H9 (cell line): ENCODE measurements around the gene CCDC157. TPM values are rescaled to one million over a fixed set of nuclear protein-coding genes. Genes with fewer than 3 reads are reported as not detected.

Experiments used
- DNase-seq: peaks from one replicate; pipeline ENCODE4 v3.0.0-alpha.2; 2017
- H2AFZ ChIP-seq: one replicate; pipeline ENCODE4 v1.6.1; 2013; ENCODE audit warnings: mild to moderate bottlenecking, low read length, control low read depth, moderate library complexity
- H2AK5ac ChIP-seq: 2 replicates; pipeline ENCODE4 v1.6.1; 2013; ENCODE audit warnings: low read length, control low read depth, mixed read lengths; ENCODE audit not compliant: insufficient read length
- H2BK120ac ChIP-seq: one replicate; pipeline ENCODE4 v1.6.1; 2013; ENCODE audit warnings: low read depth, mild to moderate bottlenecking, low read length, control low read depth, inconsistent platforms; ENCODE audit not compliant: poor library complexity, severe bottlenecking
- H2BK12ac ChIP-seq: 2 replicates; pipeline ENCODE4 v1.6.1; 2013; ENCODE audit warnings: low read length, control low read depth, mixed read lengths, low read depth; ENCODE audit not compliant: insufficient read length
- H2BK15ac ChIP-seq: 2 replicates; pipeline ENCODE4 v1.6.1; 2013; ENCODE audit warnings: low read depth, low read length, control low read depth
- H2BK20ac ChIP-seq: one replicate; pipeline ENCODE4 v1.6.1; 2013; ENCODE audit warnings: low read depth, mild to moderate bottlenecking, low read length, control low read depth, inconsistent platforms; ENCODE audit not compliant: poor library complexity, severe bottlenecking
- H2BK5ac ChIP-seq: 2 replicates; pipeline ENCODE4 v1.6.1; 2013; ENCODE audit warnings: low read length, control low read depth, mixed read lengths; ENCODE audit not compliant: insufficient read length
- H3K14ac ChIP-seq: 2 replicates; pipeline ENCODE4 v1.6.1; 2013; ENCODE audit warnings: low read length, control low read depth; ENCODE audit not compliant: insufficient read depth
- H3K18ac ChIP-seq: 2 replicates; pipeline ENCODE4 v1.6.1; 2013; ENCODE audit warnings: low read depth, mild to moderate bottlenecking, mixed read lengths, low read length, control low read depth; ENCODE audit not compliant: insufficient read length
- H3K23ac ChIP-seq: 2 replicates; pipeline ENCODE4 v1.6.1; 2013; ENCODE audit warnings: low read length, control low read depth, mixed read lengths, low read depth; ENCODE audit not compliant: insufficient read length
- H3K23me2 ChIP-seq: 2 replicates; pipeline ENCODE4 v1.6.1; 2013; ENCODE audit warnings: low read depth, mild to moderate bottlenecking, mixed read lengths, low read length, control low read depth; ENCODE audit not compliant: insufficient read length, poor library complexity, severe bottlenecking
- H3K27ac ChIP-seq: 2 replicates; pipeline ENCODE4 v1.5.1; 2013; ENCODE audit warnings: low read length, control low read depth, mixed read lengths, low read depth; ENCODE audit not compliant: insufficient read length
- H3K27me3 ChIP-seq: 2 replicates; pipeline ENCODE4 v1.6.1; 2013; ENCODE audit warnings: low read length, control low read depth, inconsistent platforms; ENCODE audit not compliant: insufficient read depth
- H3K4ac ChIP-seq: 2 replicates; pipeline ENCODE4 v1.6.1; 2013; ENCODE audit warnings: low read depth, mild to moderate bottlenecking, control low read depth, inconsistent platforms, low read length, moderate library complexity
- H3K4me1 ChIP-seq: 2 replicates; pipeline ENCODE4 v1.6.1; 2013; ENCODE audit warnings: low read length, control low read depth, inconsistent platforms; ENCODE audit not compliant: insufficient read depth
- H3K4me2 ChIP-seq: 2 replicates; pipeline ENCODE4 v1.6.1; 2013; ENCODE audit warnings: low read length, control low read depth, mixed read lengths; ENCODE audit not compliant: insufficient read length, insufficient read depth
- H3K56ac ChIP-seq: 2 replicates; pipeline ENCODE4 v1.6.1; 2013; ENCODE audit warnings: low read depth, mild to moderate bottlenecking, mixed read lengths, low read length, control low read depth; ENCODE audit not compliant: insufficient read length
- H3K79me1 ChIP-seq: 2 replicates; pipeline ENCODE4 v1.6.1; 2013; ENCODE audit warnings: low read depth, mild to moderate bottlenecking, moderate library complexity, low read length, control low read depth, inconsistent platforms; ENCODE audit not compliant: insufficient read depth, poor library complexity, severe bottlenecking
- H3K79me2 ChIP-seq: 2 replicates; pipeline ENCODE4 v1.6.1; 2013; ENCODE audit warnings: low read length, control low read depth, inconsistent platforms; ENCODE audit not compliant: insufficient read depth
- H3K9ac ChIP-seq: 2 replicates; pipeline ENCODE4 v1.6.1; 2013; ENCODE audit warnings: low read length, control low read depth, mixed read lengths; ENCODE audit not compliant: insufficient read length; ENCODE audit errors: extremely low read depth
- H3K9me3 ChIP-seq: one replicate; pipeline ENCODE4 v1.6.1; 2013; ENCODE audit warnings: low read depth, low read length, inconsistent platforms; ENCODE audit not compliant: control insufficient read depth
- H3T11ph ChIP-seq: one replicate; pipeline ENCODE4 v1.6.1; 2013; ENCODE audit warnings: mild to moderate bottlenecking, low read length, control low read depth, inconsistent platforms
- H4K20me1 ChIP-seq: one replicate; pipeline ENCODE4 v1.6.1; 2013; ENCODE audit not compliant: control insufficient read depth, insufficient read length, insufficient read depth
- H4K5ac ChIP-seq: 2 replicates; pipeline ENCODE4 v1.6.1; 2013; ENCODE audit warnings: low read depth, mild to moderate bottlenecking, mixed read lengths, low read length, control low read depth; ENCODE audit not compliant: insufficient read length
- H4K8ac ChIP-seq: replicated peaks from 2 replicates; pipeline ENCODE4 v1.6.1; 2013; ENCODE audit warnings: low read length, control low read depth, mixed read lengths, low read depth; ENCODE audit not compliant: insufficient read length
- H4K91ac ChIP-seq: 2 replicates; pipeline ENCODE4 v1.6.1; 2013; ENCODE audit warnings: low read depth, mild to moderate bottlenecking, moderate library complexity, mixed read lengths, low read length, control low read depth; ENCODE audit not compliant: insufficient read length
- H3K27ac Mint-ChIP-seq, 3 experiments: 2 replicates in 2 of 3; 3 replicates in 1 of 3; pipeline ENCODE4 v1.8.0; 2020 to 2021; ENCODE audit warnings: mixed read lengths in 3 of 3, mild to moderate bottlenecking in 1 of 3, moderate library complexity in 1 of 3
- H3K27me3 Mint-ChIP-seq: 2 replicates; pipeline ENCODE4 v1.8.0; 2021; ENCODE audit warnings: low read depth, mild to moderate bottlenecking, moderate library complexity, mixed read lengths
- H3K36me3 Mint-ChIP-seq, 3 experiments: 2 replicates in 2 of 3; 3 replicates in 1 of 3; pipeline ENCODE4 v1.8.0; 2020 to 2021; ENCODE audit warnings: low read depth in 3 of 3, mixed read lengths in 3 of 3; ENCODE audit not compliant: insufficient read depth in 1 of 3
- H3K4me1 Mint-ChIP-seq, 2 experiments: 2 replicates each; pipeline ENCODE4 v1.8.0; 2020; ENCODE audit warnings: mixed read lengths in 2 of 2
- H3K4me3 Mint-ChIP-seq, 2 experiments: 2 replicates in 1 of 2; 3 replicates in 1 of 2; pipeline ENCODE4 v1.8.0; 2020 to 2021; ENCODE audit warnings: mild to moderate bottlenecking in 2 of 2, mixed read lengths in 2 of 2, moderate library complexity in 1 of 2
- H3K9me3 Mint-ChIP-seq, 2 experiments: 2 replicates in 1 of 2; 3 replicates in 1 of 2; pipeline ENCODE4 v1.8.0; 2020; ENCODE audit warnings: mild to moderate bottlenecking in 2 of 2, mixed read lengths in 2 of 2, moderate library complexity in 1 of 2
- whole genome bisulfite sequencing: extraction: QIAGEN DNeasy Blood & Tissue Kit; methylation state at CpG from one replicate; pipeline ENCODE4 v1.1.7; 2013; ENCODE audit warnings: missing lambda C conversion rate, low lambda C conversion rate, mixed read lengths; ENCODE audit not compliant: insufficient read length; ENCODE audit errors: extremely low coverage; 5-methylcytosine and 5-hydroxymethylcytosine counted together
- total RNA-seq: library from RNA; stranded (reverse); gene quantifications from 2 replicates; pipeline ENCODE4 v1.2.1, GENCODE V29; 2021
- TF ChIP-seq, protein P1 (sequence below): fragments of 200-600 bp; sonication (generic); conservative IDR thresholded peaks from 3 replicates; pipeline ENCODE4 v1.8.0; 2021; ENCODE audit warnings: antibody characterized with exemption, mild to moderate bottlenecking

CCDC157 gene
- total RNA-seq, 1 experiment from 2014 or later, result 4.3 TPM

DNA sequence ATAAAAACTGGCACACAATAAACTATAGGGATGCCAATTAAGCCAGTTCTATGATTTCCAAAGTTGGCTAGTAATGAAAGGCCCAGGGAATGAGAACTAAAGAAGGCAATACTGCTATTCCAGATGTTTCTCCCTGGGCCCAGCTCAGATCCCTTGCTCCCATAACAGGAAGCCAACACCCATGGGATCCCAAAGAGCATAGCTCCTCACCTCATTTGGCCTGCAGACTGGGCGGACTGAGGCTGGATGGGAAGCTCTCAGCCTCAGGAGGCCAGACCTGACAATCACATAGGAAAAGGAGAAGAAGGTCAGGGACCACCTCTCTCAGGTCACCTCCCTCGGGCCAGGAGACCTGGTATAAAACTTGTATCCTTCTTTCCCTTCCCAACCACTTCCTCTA lies 35.3 kb upstream of the CCDC157 start:
- no peak overlapping the region for H3K4me3 Mint-ChIP-seq
- DNase-seq, result no peak
- no peak overlapping the region for H2BK12ac ChIP-seq
- no peaks in the 10 kb centered on the region for H3K36me3 Mint-ChIP-seq
- no peaks in the 10 kb centered on the region for H3K4me1 ChIP-seq
- H3K9ac ChIP-seq, result no peak overlapping the region
- H3K79me2 ChIP-seq, result no peaks in the 10 kb centered on the region
- no peak overlapping the region for H2BK20ac ChIP-seq
- H3K4ac ChIP-seq, result no peak overlapping the region
- no peak overlapping the region for H4K8ac ChIP-seq
- no peaks in the 10 kb centered on the region for H3K27me3 ChIP-seq
- H3K9me3 ChIP-seq, result no peaks in the 10 kb centered on the region
- no peak overlapping the region for H3K23ac ChIP-seq
- H3K79me1 ChIP-seq, result no peaks in the 10 kb centered on the region
- no peak overlapping the region for H4K5ac ChIP-seq
- peaks cover 2% of the 10 kb centered on the region for H4K20me1 ChIP-seq
- no peak overlapping the region for H4K91ac ChIP-seq
- no peaks in the 10 kb centered on the region for H3K9me3 Mint-ChIP-seq
- H3K4me1 Mint-ChIP-seq, result peaks cover 14 to 17% of the 10 kb centered on the region in 2 experiments
- TF ChIP-seq, protein P1, sequence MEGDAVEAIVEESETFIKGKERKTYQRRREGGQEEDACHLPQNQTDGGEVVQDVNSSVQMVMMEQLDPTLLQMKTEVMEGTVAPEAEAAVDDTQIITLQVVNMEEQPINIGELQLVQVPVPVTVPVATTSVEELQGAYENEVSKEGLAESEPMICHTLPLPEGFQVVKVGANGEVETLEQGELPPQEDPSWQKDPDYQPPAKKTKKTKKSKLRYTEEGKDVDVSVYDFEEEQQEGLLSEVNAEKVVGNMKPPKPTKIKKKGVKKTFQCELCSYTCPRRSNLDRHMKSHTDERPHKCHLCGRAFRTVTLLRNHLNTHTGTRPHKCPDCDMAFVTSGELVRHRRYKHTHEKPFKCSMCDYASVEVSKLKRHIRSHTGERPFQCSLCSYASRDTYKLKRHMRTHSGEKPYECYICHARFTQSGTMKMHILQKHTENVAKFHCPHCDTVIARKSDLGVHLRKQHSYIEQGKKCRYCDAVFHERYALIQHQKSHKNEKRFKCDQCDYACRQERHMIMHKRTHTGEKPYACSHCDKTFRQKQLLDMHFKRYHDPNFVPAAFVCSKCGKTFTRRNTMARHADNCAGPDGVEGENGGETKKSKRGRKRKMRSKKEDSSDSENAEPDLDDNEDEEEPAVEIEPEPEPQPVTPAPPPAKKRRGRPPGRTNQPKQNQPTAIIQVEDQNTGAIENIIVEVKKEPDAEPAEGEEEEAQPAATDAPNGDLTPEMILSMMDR, result no peak
- H3K27ac ChIP-seq, result no peak overlapping the region
- H3K56ac ChIP-seq, result no peak overlapping the region
- no peak overlapping the region for H2BK5ac ChIP-seq
- H2BK120ac ChIP-seq, result no peak overlapping the region
- peaks cover 7% of the 10 kb centered on the region for H3K23me2 ChIP-seq
- no peak overlapping the region for H2AK5ac ChIP-seq
- no peaks in the 10 kb centered on the region for H3K27me3 Mint-ChIP-seq
- H3K27ac Mint-ChIP-seq, result peak overlapping the region in 1 of 3 experiments; percentile 49; a peak in 2 of 7 replicates
- no peak overlapping the region for H3K4me2 ChIP-seq
- no peak overlapping the region for H3T11ph ChIP-seq
- no peak overlapping the region for H2AFZ ChIP-seq
- no CpG with 5 or more reads among the region's 2 CpGs for WGBS
- no peak overlapping the region for H2BK15ac ChIP-seq
- H3K14ac ChIP-seq, result no peak overlapping the region
- H3K18ac ChIP-seq, result no peak overlapping the region
